HepG2 (cell line): ENCODE measurements around the gene SMAD3. TPM values are rescaled to one million over a fixed set of nuclear protein-coding genes. Genes with fewer than 3 reads are reported as not detected.

ENCODE experiments used
- CCDC6 ChIP-seq: sonication (generic); formaldehyde crosslinking; IDR thresholded peaks from 2 replicates; pipeline ENCODE4 v1.8.1; 2022; ENCODE audit warnings: mild to moderate bottlenecking, missing genetic modification reagents, moderate library complexity
- CEBPG ChIP-seq: IDR thresholded peaks from 2 replicates; pipeline ENCODE4 v1.6.1; 2016
- CREM ChIP-seq, 2 experiments: sonication (generic) in 1 of 2; formaldehyde crosslinking in 1 of 2; IDR thresholded peaks; 2 replicates each; pipeline versions ENCODE4 v1.4.0 to v1.6.1; 2016 to 2020; ENCODE audit warnings: antibody characterized with exemption in 1 of 2, mild to moderate bottlenecking in 1 of 2, missing genetic modification reagents in 1 of 2
- FLYWCH1 ChIP-seq: sonication (generic); formaldehyde crosslinking; IDR thresholded peaks from 2 replicates; pipeline ENCODE4 v1.8.1; 2023; ENCODE audit warnings: mild to moderate bottlenecking, missing genetic modification reagents
- FOXA1 ChIP-seq, 2 experiments: fragments of 450-650 bp in 1 of 2; sonication (generic) in 1 of 2; formaldehyde crosslinking in 1 of 2; IDR thresholded peaks; 2 replicates each; pipeline versions ENCODE4 v1.4.0 to v1.6.1; 2016 to 2020; ENCODE audit warnings: missing genetic modification reagents in 1 of 2
- HDAC2 ChIP-seq: sonication (generic); formaldehyde crosslinking; IDR thresholded peaks from 2 replicates; pipeline ENCODE4 v1.4.0; 2020; ENCODE audit warnings: missing genetic modification reagents
- HDAC6 ChIP-seq: fragments of 200-600 bp; sonication (generic); IDR thresholded peaks from 2 replicates; pipeline ENCODE4 v1.7.0; 2017; ENCODE audit warnings: mild to moderate bottlenecking, antibody characterized with exemption, low read length, low read depth
- HIVEP1 ChIP-seq: sonication (generic); formaldehyde crosslinking; IDR thresholded peaks from 2 replicates; pipeline ENCODE4 v1.4.0; 2020; ENCODE audit warnings: mild to moderate bottlenecking, missing genetic modification reagents
- HMG20A ChIP-seq: IDR thresholded peaks from 2 replicates; pipeline ENCODE4 v1.6.1; 2016; ENCODE audit warnings: borderline replicate concordance
- MATR3 ChIP-seq: sonication (generic); formaldehyde crosslinking; IDR thresholded peaks from 2 replicates; pipeline ENCODE4 v1.4.0; 2020; ENCODE audit warnings: missing genetic modification reagents
- MXD3 ChIP-seq: IDR thresholded peaks from 2 replicates; pipeline ENCODE4 v1.6.1; 2016; ENCODE audit warnings: mild to moderate bottlenecking, missing biosample characterization, missing genetic modification reagents
- MZF1 ChIP-seq: sonication (generic); formaldehyde crosslinking; IDR thresholded peaks from 2 replicates; pipeline ENCODE4 v1.8.1; 2023; ENCODE audit warnings: mild to moderate bottlenecking, missing genetic modification reagents, borderline replicate concordance
- PBX2 ChIP-seq: IDR thresholded peaks from 2 replicates; pipeline ENCODE4 v1.6.1; 2016; ENCODE audit warnings: control low read depth
- PHF20 ChIP-seq: sonication (generic); formaldehyde crosslinking; IDR thresholded peaks from 2 replicates; pipeline ENCODE4 v1.5.0; 2020; ENCODE audit warnings: mild to moderate bottlenecking, missing genetic modification reagents
- REPIN1 ChIP-seq: sonication (generic); formaldehyde crosslinking; IDR thresholded peaks from 2 replicates; pipeline ENCODE4 v1.8.0; 2022; ENCODE audit warnings: missing genetic modification reagents, low read depth, mild to moderate bottlenecking, borderline replicate concordance
- SMARCC2 ChIP-seq: fragments of 450-650 bp; IDR thresholded peaks from 2 replicates; pipeline ENCODE4 v1.6.1; 2017; ENCODE audit warnings: antibody characterized with exemption, mild to moderate bottlenecking
- SMARCE1 ChIP-seq: fragments of 450-650 bp; IDR thresholded peaks from 2 replicates; pipeline ENCODE4 v1.6.1; 2017; ENCODE audit warnings: borderline replicate concordance
- ZFP1 ChIP-seq: IDR thresholded peaks from 2 replicates; pipeline ENCODE4 v1.6.1; 2016
- ZNF12 ChIP-seq: sonication (generic); formaldehyde crosslinking; IDR thresholded peaks from 2 replicates; pipeline ENCODE4 v1.5.0; 2020; ENCODE audit warnings: missing genetic modification reagents
- ZNF24 ChIP-seq: fragments of 450-650 bp; IDR thresholded peaks from 2 replicates; pipeline ENCODE4 v1.6.1; 2017; ENCODE audit warnings: antibody characterized with exemption, mild to moderate bottlenecking
- ZNF276 ChIP-seq: sonication (generic); formaldehyde crosslinking; IDR thresholded peaks from 2 replicates; pipeline ENCODE4 v1.4.0; 2020; ENCODE audit warnings: mild to moderate bottlenecking, low read depth, missing genetic modification reagents
- ZNF878 ChIP-seq: sonication (generic); formaldehyde crosslinking; IDR thresholded peaks from 2 replicates; pipeline ENCODE4 v1.8.1; 2023; ENCODE audit warnings: mild to moderate bottlenecking, missing genetic modification reagents, moderate library complexity
- polyA plus RNA-seq, 8 experiments: library from polyadenylated mRNA; depleted of rRNA in 3 of 8; stranded (reverse) in 7 of 8; unstranded in 1 of 8; fragments of >200 nt; fragmentation: Illumina TruSeq in 4 of 8; extraction: Trizol in 4 of 8; gene quantifications; 2 replicates each; pipeline versions ENCODE4 v1.2.1 to v1.2.3, GENCODE V29; 2011 to 2016; ENCODE audit warnings: low read depth in 4 of 8, missing spikeins in 1 of 8, mixed read lengths in 1 of 8; ENCODE audit not compliant: insufficient read depth in 1 of 8
- total RNA-seq, 5 experiments: library from RNA; depleted of rRNA; stranded (reverse); fragments of >200 nt; fragmentation: Illumina TruSeq; extraction: Trizol; gene quantifications; 2 replicates each; pipeline ENCODE4 v1.2.3, GENCODE V29; 2016; ENCODE audit warnings: low read depth in 1 of 5
- TF ChIP-seq, protein P1 (sequence below): sonication (generic); formaldehyde crosslinking; IDR thresholded peaks from 2 replicates; pipeline ENCODE4 v1.8.1; 2023; ENCODE audit warnings: mild to moderate bottlenecking, inconsistent platforms, moderate library complexity, missing genetic modification reagents, borderline replicate concordance
- TF ChIP-seq, protein P2 (sequence below): sonication (generic); formaldehyde crosslinking; IDR thresholded peaks from 2 replicates; pipeline ENCODE4 v1.4.0; 2020; ENCODE audit warnings: low read depth, missing genetic modification reagents

SMAD3 gene
- total and polyA plus RNA-seq, 2 of the 13 experiments (the other 11 are each of a cell fraction or from before 2014, with no cell fraction given) = 8.6 to 56.3 TPM

- TF ChIP-seq ZNF878 (CRISPR knock-in tag) (no peak), CCDC6 (CRISPR knock-in tag) (no peak), HDAC2 (CRISPR knock-in tag) (peak; percentile 75; the same call in 1 of the 2 replicates), ZNF12 (CRISPR knock-in tag) (no peak), FLYWCH1 (CRISPR knock-in tag) (no peak), HIVEP1 (CRISPR knock-in tag) (no peak), PHF20 (no peak), ZNF276 (CRISPR knock-in tag) (no peak), MZF1 (CRISPR knock-in tag) (no peak), ZFP1 (CRISPR knock-in tag) (no peak), CEBPG (peak; percentile 39), SMARCC2 (no peak), MXD3 (no peak), CREM (IDR thresholded peaks at IDR 0.05) (0 out of 2 replicates have a peak, but pooled peaks have one; percentile 29), CREM (CRISPR knock-in tag; IDR thresholded peaks at IDR 0.05) (no peak), MATR3 (CRISPR knock-in tag) (no peak), SMARCE1 (no peak), REPIN1 (CRISPR knock-in tag) (no peak), PBX2 (CRISPR knock-in tag) (no peak), HDAC6 (no peak), HMG20A (CRISPR knock-in tag) (peak; percentile 70), FOXA1 (IDR thresholded peaks at IDR 0.05) (no peak), FOXA1 (CRISPR knock-in tag; IDR thresholded peaks at IDR 0.05) (peak; percentile 86), ZNF24 (no peak)
- TF ChIP-seq, protein P1, sequence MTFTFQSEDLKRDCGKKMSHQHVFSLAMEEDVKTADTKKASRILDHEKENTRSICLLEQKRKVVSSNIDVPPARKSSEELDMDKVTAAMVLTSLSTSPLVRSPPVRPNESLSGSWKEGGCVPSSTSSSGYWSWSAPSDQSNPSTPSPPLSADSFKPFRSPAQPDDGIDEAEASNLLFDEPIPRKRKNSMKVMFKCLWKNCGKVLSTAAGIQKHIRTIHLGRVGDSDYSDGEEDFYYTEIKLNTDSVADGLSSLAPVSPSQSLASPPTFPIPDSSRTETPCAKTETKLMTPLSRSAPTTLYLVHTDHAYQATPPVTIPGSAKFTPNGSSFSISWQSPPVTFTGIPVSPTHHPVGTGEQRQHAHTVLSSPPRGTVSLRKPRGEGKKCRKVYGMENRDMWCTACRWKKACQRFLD (CRISPR knock-in tag) = no peak
- TF ChIP-seq, protein P2, sequence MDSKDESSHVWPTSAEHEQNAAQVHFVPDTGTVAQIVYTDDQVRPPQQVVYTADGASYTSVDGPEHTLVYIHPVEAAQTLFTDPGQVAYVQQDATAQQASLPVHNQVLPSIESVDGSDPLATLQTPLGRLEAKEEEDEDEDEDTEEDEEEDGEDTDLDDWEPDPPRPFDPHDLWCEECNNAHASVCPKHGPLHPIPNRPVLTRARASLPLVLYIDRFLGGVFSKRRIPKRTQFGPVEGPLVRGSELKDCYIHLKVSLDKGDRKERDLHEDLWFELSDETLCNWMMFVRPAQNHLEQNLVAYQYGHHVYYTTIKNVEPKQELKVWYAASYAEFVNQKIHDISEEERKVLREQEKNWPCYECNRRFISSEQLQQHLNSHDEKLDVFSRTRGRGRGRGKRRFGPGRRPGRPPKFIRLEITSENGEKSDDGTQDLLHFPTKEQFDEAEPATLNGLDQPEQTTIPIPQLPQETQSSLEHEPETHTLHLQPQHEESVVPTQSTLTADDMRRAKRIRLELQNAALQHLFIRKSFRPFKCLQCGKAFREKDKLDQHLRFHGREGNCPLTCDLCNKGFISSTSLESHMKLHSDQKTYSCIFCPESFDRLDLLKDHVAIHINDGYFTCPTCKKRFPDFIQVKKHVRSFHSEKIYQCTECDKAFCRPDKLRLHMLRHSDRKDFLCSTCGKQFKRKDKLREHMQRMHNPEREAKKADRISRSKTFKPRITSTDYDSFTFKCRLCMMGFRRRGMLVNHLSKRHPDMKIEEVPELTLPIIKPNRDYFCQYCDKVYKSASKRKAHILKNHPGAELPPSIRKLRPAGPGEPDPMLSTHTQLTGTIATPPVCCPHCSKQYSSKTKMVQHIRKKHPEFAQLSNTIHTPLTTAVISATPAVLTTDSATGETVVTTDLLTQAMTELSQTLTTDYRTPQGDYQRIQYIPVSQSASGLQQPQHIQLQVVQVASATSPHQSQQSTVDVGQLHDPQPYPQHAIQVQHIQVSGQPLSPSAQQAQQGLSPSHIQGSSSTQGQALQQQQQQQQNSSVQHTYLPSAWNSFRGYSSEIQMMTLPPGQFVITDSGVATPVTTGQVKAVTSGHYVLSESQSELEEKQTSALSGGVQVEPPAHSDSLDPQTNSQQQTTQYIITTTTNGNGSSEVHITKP (CRISPR knock-in tag) = no peak
Observed at GRCh38 chr15:67135494-67135893, 70.1 kb downstream of the SMAD3 start (continued).
